ENCODE data around the gene INHBE.
"Not testable (repeated sequence)": the region's sequence is repeated elsewhere in the genome, so short reads cannot be mapped to it uniquely, and the experiment has no call there.

INHBE gene

DNA sequence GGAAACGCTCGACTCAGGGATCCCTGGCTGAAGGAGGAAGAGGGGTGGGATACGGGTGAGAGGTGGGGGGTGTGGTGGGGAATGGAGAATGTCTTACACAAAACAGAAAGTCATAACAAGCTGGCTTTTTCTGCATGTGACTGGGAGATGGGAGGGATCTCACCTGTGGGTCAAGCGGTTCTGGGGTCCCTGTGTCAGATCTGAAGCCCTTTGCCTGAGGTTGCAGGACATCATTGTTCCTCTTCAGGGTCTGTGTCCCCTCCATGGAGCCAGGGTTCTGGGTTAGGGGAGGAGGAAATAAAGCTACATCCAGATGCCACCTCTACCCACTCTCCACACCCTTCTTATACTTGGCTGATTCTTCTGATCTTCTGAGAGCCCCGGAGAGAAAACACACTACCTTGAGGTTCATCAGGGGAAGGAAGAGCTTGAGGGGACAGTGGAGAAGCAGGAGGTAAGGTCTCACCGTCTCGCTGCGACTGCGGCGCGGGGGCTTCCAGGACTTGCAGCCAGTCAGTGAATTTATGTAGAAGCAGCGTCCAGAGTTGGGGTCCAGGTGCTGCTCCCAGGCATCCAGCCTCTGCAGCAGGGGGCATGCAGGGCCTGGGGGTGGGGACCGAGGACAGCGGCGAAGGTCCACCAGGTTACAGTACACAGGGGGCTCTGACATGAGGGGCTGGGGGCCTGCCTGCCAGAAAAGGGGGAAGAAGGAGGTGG, 22.0 kb downstream of the INHBE start:
- DNase-seq: no peak

GRCh38 chr12:57477710-57478681, 22.9 kb downstream of the INHBE start:
- DNase-seq: peak in 1 of 2 experiments; percentile 58

DNA sequence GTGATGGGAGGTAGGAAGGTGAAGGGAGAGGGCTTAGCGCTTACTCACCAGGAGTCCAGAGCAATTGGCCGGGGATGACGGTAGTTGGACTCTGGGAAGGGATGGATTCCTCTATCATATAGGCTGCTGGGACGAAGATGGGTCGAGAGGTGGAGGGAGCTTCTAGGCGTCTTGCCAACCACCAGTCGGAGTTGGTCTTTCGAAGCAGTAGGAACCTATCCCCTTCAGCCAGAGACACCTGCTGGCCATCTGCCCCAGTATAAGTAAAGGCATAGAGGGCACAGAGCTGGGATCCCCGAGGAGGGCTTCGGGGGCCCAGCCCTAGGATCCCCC, 23.9 kb downstream of the INHBE start:
- no peak for DNase-seq

DNA sequence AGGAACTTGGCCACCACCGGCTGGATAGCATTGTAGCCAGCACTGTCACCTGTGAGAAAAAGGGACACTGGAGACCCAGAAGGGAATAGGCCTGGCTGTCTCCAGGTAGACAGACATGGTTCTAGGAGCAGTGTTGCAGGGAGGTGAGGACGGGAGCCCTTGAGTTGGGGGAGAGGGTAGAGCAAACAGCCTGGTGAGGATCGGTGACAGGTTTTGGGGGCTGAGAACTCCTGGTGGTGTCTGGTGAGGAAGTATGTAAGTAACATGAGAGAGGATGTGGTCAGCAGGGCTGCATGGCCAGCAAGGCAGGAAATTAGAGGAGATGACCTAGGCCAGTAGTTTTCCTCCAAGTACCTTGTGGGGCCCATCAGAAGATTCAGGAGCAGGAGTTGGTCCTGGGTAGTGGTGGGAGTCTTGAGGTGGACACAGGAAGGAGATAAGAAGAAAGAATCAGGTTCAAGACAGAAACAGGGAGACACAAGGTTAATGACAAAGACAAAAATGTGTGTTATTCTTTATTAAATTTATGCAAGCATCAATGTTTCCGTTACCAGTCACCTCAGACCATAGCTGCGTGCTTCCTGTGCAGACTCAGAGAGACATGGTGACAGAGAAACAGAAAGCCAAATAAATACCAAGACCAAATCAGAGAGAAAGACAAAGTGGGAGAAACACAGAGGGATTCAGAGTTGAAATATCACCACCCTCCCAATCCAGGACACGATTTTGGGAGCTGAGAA, 24.4 kb downstream of the INHBE start, which contains the start of gene ARHGAP9:
TSS of gene ARHGAP9 (minus strand) at position 491 of the 740 bp plus-strand sequence. CDS start at position 31, 460 bp downstream.
- peak in 1 of 2 experiments; percentile 58 for DNase-seq

GRCh38 chr12:57481671-57482070, 26.6 kb downstream of the INHBE start:
- DNase-seq: no peak

- DNase-seq: no peak
Observed at GRCh38 chr12:57483466-57483865, 28.4 kb downstream of the INHBE start.

- DNase-seq: no peak
Observed at GRCh38 chr12:57485695-57486094, 30.6 kb downstream of the INHBE start.

DNA sequence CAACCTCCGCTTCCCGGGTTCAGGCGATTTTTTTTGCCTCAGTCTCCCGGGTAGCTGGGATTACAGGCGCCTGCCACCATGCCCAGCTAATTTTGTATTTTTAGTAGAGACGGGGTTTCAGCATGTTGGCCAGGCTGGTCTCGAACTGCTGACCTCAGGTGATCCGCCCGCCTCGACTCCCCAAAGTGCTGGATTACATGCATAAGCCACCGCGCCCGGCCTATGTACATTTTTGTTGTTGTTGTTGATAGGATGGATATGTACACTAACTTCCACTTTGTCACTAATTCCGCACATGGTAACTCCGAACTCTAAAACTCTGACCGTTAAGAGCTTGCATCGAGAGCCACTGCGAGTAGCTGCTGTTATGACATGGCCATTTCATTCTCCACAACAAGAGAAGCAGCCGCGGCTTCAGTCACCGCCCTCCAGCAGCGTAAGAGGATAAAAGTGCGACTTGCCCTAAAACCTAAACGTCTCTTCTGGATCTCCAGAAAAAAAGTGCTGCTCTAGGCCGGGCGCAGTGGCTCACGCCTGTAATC, 32.0 kb downstream of the INHBE start:
- DNase-seq: no peak

GRCh38 chr12:57487597-57488401, 32.7 kb downstream of the INHBE start, which contains the start of gene MARS1:
Gene MARS1, plus strand, starts transcription at chr12:57488068. Its CDS starts 23 bp downstream, at chr12:57488091.
- peak; percentile 89 to 90 for DNase-seq

DNA sequence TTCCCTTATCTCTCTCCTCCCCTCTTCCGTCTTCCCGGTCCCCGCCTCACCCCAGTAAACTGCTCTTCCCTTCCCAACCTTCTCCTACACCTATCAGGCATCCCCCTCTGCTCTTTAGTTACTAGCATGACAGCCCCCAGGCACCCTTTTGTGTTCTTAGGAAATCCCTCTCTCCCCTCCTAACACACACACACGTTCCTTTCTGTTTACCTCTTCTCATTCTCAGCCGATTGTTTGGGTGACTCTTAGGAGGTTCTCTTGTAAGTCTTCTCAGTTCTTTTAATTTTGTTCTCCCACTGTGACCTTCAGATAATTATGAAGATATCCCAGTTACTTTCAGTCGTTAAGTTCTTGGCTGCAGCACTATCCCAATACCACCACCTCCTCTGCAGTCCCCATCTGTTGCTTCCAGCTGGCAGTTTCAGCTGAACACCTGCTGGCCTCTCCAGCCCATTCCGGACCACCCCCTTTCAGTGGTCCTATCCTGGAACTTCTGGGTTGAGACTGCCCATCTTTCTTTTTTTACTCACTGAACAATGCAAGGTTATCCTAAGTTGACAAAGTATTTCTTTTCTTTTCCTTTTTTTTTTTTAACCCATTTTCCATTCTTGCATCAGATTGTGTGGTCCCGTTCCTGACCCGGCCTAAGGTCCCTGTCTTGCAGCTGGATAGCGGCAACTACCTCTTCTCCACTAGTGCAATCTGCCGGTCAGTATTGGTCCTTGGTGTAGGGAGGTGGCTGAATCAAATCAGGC, 33.5 kb downstream of the INHBE start:
- no peak for DNase-seq

- DNase-seq: no peak
Observed at GRCh38 chr12:57489157-57489641, 34.1 kb downstream of the INHBE start.

DNA sequence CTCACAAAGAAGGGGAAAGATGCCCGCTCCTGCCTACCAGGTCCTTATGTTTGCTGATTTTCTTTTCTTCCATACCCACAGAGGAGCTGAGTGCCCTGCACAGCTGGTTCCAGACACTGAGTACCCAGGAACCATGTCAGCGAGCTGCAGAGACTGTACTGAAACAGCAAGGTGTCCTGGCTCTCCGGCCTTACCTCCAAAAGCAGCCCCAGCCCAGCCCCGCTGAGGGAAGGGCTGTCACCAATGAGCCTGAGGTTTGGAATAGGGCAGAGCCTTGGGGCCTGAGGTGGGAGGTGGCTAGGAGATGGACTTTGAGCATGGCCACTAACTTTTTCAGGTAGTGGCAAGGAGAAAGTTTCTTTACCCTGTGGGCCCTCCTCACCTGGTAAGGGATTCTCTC, 35.0 kb downstream of the INHBE start:
- no peak for DNase-seq

DNA sequence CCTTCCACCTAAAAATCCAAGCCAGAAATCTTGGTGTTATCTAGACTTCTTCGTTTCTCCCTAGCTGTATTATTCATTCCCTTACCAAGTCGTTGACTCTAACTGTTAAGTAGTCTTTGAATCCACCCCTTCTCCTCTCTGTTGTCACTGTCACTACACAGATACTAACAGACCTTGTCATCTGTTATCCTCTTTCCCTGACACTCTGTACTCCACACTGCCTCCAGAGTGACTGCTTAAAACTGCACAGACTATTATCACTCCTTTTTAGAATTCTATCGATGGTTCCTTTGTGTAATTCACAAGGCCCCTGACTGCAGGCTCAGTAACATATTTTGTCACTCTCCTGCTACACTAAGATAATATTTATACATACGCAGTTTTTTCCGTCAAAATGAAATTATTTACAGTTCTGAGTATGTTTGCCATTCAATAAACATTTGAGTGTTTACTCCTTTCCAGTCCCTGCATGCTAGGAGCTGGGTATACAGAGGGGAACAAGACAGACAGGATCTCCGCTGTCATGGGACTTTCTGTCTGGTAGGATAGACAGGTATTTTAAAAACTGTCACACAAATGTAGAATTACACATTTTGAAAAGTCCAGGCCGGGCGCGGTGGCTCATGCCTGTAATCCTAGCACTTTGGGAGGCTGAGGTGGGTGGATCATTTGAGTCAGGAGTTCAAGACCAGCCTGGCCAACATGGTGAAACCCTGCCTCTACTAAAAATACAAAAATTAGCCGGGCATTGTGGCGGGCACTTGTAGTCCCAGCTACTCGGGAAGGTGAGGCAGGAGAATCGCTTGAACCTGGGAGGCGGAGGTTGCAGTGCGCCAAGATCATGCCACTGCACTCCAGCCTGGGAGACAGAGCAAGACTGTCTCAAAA, 36.5 kb downstream of the INHBE start:
- no peak for DNase-seq

GRCh38 chr12:57495051-57495701, 40.1 kb downstream of the INHBE start:
- not testable (repeated sequence) for DNase-seq

DNA sequence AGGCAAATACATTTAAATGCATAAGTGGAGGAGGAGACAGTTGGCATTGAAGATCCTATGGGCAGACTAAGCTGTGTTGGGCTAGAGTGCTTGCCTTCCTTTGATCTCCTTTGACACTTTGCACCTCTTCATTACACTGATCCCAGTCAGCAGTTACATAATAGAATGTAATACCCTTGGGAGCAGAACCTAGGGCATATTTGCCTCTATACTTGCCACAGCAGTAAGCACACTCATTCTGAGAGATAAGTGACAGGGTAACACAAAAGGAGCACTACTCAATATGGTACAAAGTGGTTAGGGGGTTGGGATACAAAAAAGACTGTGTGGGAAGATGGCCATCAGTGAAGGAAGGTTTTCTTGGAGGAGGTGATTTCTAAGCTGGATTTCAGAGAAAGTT, 41.7 kb downstream of the INHBE start:
- DNase-seq: no peak

DNA sequence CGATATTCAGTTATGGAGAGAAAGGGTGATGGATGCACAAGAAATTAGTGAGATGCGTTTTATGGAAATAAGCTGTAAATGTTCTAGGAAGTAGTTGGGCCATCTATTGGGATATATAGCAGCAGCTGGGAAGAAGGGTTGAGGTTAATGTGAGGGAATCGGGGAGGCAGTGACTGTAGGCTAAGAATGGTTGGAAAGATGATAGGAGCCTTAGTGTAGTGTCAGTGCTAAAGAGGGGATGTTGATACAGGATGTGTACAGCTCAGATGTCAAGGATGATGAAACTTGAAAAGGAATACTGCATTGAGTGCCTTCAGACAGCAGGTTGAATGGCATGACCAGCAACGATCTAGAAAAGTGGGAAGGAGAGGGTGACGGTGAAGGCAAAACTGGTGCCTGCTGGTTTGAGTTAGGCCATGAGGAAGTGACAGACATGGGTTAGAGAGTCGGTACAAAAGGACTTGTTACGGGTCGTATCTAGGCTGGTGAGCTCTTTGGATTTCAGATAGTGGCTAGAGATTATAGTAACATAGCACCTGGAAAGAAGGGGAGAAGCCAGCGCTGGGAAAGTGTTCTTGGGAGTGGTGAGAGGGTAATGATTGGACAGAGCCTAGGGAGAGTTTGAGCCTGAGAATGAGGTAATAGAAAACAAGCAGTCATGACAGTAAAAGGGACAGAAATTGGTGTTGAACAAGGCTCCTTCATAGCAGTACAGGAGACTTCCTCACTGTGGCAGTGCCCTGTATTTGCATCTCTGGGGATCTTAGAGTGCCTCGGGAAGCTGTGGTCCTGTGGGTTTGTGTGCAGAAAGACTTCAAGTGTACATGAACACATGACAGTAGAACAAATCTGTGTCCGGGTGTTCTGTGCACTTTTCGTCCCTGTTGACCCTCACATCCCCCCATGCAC, 42.4 kb downstream of the INHBE start:
- no peak for DNase-seq

GRCh38 chr12:57498132-57498502, 43.0 kb downstream of the INHBE start:
- no peak for DNase-seq

DNA sequence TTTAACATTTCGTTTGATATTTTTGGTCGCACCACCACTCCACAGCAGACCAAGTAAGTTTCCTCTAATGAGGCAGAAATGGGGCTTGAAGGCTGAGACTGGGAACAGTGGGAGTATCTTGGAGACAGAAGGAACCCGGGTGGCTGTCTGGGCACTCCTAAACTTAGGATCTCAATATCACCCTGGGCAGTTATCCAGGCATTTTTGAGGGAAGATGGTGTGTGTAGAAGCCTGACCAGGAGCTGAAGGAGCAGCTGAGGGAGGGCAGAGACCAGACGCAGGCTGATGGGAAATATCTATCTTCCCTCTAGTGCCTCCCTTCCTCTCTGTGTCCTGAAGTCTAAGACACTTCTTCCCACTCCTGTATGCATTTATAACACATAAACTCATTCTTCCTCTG, 43.5 kb downstream of the INHBE start:
- no peak for DNase-seq

Measured in activated CD4-positive, alpha-beta T cell treated with anti-CD3 and anti-CD28 coated beads, Interleukin-2, amount 50 U/mL, for 4 hours (primary cell).